Epithelial cell of esophagus (primary cell): ENCODE measurements around the gene KLHL3.
A peak's percentile ranks its signal among the peaks of the same experiment; 100 is the strongest.

ENCODE experiments used
- DNase-seq: peaks from one replicate; pipeline ENCODE4 v3.0.0; 2010; ENCODE audit warnings: low read depth
- H3K4me3 ChIP-seq: 2 replicates; pipeline ENCODE4 v1.5.1; 2011; ENCODE audit warnings: mild to moderate bottlenecking, low read length, control low read depth
- TF ChIP-seq, protein P1 (sequence below): IDR thresholded peaks from 2 replicates; pipeline ENCODE4 v1.5.1; 2011; ENCODE audit warnings: low read depth, mild to moderate bottlenecking, low read length, control low read depth, inconsistent platforms; ENCODE audit not compliant: insufficient read depth; ENCODE audit errors: missing control alignments

The KLHL3 gene

DNA sequence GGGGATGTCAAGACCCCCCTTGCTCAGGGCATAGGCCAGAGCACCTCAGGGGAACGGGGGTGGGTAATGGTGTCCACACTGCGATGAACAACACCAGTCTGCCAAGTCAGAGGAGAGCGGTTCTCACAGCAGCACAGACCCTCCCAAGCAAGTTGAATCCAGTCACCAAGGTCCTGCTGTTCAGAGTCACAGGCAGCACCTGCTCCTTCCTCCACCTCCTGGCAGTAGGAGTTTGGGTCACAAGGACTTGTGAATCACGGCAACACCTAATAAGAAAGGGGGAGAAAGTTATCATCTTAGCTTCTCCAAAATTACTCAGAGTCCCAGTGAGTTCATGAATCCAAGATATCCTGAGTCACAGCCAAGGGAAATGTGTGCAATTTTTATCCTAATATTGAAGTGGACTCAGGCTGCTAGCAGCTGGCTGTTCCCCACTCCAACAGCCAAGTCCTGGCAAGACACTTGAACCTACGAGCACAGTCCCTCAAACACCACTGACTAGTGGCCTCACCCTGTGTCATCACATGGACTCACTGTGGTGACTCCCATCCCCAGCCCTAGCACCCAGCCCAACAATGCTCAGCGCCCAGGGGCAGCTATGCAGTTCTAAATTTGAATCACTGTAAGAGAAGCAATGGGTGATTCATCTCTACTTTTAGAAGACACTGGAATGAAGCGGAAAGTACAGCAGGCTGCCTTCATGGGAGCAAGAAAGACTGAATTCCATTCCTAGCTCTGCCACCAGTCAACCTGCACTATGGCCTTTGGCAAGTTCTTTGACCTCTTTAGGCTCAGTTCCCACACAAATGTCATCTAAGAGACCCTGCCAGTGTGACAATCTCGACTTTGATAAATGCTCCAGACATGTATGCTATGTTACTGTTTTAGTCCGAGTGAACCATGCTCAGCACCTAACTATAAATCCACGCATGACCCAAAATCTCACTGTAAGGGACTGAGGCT lies 113.7 kb downstream of the KLHL3 start:
- no peak overlapping the region for H3K4me3 ChIP-seq
- DNase-seq, result peak; percentile 96

DNA sequence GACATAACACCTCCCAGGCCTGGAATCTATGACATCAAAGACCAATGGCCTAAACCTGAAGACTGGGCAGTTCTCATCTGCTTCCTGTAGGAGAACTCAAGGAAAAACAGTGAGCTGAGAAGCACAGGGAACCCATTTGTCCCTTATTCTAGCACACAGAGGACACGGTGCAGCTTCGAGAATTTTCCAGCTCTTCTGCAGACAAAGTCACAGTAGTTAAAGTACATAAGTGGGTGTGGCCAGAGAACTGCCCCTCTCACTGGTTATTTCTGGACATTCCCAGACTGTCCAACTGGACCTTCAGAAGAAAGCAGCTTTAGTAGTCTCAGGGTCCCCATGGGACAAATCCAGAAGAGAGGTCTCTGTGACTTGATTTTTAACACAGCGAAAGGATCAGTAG lies 114.6 kb downstream of the KLHL3 start:
- TF ChIP-seq, protein P1, sequence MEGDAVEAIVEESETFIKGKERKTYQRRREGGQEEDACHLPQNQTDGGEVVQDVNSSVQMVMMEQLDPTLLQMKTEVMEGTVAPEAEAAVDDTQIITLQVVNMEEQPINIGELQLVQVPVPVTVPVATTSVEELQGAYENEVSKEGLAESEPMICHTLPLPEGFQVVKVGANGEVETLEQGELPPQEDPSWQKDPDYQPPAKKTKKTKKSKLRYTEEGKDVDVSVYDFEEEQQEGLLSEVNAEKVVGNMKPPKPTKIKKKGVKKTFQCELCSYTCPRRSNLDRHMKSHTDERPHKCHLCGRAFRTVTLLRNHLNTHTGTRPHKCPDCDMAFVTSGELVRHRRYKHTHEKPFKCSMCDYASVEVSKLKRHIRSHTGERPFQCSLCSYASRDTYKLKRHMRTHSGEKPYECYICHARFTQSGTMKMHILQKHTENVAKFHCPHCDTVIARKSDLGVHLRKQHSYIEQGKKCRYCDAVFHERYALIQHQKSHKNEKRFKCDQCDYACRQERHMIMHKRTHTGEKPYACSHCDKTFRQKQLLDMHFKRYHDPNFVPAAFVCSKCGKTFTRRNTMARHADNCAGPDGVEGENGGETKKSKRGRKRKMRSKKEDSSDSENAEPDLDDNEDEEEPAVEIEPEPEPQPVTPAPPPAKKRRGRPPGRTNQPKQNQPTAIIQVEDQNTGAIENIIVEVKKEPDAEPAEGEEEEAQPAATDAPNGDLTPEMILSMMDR, result no peak
- no peak for DNase-seq
- no peak overlapping the region for H3K4me3 ChIP-seq

More for the DNA sequence above, 113.7 kb downstream of the KLHL3 start:
- TF ChIP-seq, protein P1, result no peak

DNA sequence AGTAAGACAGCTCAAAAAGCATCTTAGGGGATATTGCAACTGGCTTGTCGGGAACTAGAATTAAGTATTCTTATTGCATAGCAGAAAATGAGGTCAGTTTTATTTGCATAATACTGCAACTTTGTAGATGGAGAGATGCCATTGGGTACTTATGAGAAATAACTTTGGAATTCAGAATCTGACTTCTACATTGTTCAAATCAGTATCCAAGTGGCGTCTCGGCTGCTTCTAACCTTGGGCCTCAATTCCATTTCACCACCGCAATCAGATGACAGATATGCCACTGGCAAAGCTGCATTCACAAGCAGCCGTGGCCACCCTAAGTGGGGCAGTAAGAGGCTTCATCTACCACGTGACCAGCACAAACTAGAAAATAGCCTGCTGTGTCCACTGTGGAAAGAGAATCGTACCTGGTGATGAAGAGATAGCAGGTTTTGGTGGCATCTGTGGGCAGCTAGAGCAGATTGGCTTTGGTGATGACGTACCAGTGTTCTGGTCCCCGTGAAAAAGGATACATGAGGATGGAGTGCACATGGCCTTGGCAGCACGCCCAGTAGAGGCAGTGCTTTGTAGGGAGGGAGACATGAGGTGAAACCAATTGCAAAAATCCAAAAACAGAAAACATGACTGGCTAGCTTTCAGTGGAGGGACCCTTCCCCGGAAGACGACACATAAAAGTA lies 116.6 kb downstream of the KLHL3 start:
- peak; percentile 70 for DNase-seq
- TF ChIP-seq, protein P1, result no peak
- H3K4me3 ChIP-seq, result no peak overlapping the region

DNA sequence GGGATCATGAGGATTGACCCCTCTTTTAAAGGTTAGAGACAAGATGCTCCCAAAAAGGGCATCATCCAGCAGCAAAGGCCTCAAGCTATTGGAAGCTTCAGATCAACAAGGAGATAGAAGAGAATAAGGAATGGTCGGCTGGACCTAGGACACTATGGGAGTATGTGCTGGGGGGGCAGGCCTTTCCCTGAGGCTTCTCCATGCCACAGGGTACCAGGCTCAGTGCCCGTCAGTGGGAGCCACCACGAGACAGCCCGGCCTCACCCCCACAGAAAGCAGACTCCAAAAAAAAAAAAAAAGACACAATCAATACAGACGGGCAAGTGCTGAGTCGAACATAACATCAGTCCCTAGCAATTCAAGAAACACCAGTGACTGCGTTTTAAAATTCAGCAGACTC lies 117.4 kb downstream of the KLHL3 start:
- DNase-seq, result no peak
- TF ChIP-seq, protein P1, result no peak
- H3K4me3 ChIP-seq, result no peak overlapping the region

DNA sequence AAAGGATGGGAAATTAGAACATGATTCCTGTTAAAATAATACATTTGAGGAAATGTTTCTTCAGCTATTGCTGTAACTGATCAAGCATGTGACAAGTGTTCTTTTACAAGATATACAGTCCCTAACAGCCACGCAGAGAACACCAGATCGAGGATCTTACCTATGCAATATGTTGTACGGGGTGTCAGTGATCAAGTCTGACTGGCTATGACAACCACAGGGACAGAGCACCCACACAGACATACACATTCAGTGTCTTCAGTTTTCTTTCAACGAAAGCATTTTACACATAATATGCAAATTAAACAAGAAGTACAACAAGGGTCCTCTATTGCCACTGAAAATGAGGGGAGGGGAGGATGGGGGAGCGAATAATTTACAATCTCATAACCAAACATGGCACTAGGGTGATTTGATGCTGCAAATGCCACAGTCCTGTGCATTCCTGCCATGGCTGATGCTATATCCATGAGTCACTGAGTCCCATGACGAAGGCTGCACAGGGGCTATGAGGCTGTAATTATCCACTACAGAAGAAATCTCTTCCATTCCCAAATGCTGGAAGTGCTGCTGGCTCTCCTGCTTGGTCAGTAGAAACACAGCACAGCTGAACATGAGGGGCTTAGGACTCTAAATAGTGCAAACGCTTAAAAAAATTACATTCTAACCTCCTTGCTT lies 118.2 kb downstream of the KLHL3 start:
- DNase-seq, result peak; percentile 36
- H3K4me3 ChIP-seq, result no peak overlapping the region
- TF ChIP-seq, protein P1, result no peak

DNA sequence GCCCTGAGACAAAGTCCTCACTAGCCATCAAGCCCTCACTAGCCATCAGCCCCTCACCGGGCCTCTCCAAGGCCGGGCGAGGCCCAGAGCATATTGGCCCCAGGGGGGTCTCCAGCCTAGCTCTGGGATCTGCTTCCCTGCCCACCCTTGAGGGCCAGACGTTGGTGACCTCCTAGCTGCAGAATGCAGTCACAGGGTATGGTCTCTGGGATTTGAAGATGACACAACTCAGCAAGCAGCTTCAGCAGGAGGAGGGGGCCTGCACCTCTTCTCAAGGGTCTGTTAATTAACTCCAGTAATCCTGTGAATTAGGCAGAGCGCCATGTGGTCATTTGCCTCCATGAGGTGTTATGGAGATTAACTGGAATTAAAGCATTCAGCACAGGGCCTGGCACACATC lies 119.8 kb downstream of the KLHL3 start:
- H3K4me3 ChIP-seq, result no peak overlapping the region
- DNase-seq, result no peak
- TF ChIP-seq, protein P1, result no peak
